ENCODE results near the gene DRGX.

GRCh38 chr10:49350138-49350537 lies 45.8 kb downstream of the DRGX start:
- no peak for TF ChIP-seq CTCF (IDR thresholded peaks at IDR 0.05)
- no peak for TF ChIP-seq POLR2A (IDR thresholded peaks at IDR 0.05)

All from uterus (tissue), 2 donors.